HG03342 (cell line): ENCODE measurements around the gene HIPK1.
"Not testable (repeated sequence)": the region's sequence is repeated elsewhere in the genome, so short reads cannot be mapped to it uniquely, and the experiment has no call there.

Experiments used
- ATAC-seq: cut with Tn5 transposase; IDR thresholded peaks from one replicate; pipeline ENCODE4 v1.9.1; 2021; ENCODE audit warnings: mild to moderate bottlenecking, moderate library complexity; ENCODE audit not compliant: unreplicated experiment

HIPK1 gene

DNA sequence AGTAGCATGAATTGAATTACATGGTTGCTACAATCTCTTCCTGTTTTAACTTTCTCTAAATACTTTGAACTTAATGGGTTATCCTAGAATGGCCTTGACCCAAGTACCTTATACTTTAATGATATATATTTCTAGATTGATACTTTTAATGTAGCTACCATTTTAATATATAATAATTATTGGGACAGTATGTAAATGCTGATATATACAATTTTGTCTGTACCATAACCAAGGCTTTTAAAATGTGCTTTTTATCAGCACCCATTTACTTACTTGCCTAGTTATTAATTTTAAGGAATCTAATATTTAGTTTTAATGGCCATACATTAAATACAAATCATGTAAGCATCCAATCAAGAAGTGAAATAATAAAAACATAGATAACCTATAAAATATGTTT, 13.4 kb downstream of the HIPK1 start:
- ATAC-seq, result no peak

DNA sequence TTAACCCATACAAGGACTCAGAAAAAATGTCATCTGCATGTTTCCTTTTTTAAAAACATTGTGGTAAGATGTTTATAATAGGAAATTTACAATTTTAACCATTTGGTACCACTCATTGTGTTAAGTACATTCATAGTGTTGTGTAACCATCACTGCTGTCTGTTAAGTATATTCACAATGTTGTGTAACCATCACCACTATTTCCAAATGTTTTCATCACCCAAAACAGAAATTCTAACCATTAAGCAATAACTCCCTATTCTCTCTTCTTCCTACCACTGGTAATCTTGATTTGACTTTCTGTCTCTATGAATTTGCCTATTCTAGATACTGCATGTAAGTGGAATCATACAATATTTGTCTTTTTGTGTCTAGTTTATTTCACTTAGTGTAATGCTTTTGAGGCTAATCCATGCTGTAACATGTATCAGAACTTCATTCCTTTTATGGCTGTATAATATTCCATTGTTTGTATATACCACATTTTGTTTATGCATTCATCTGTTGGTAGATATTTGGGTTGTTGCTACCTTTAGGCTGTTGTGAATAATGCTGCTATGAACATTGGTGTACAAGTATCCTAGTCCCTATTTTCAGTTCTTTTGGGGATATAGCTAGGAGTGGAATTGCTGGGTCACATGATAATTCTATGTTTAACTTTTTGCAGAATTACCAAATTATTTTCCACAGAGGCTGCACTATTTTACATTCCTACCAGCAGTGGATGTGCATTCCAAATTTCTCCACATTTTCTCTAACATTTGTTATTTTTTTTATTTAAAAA, 14.1 kb downstream of the HIPK1 start:
- ATAC-seq, result no peak

DNA sequence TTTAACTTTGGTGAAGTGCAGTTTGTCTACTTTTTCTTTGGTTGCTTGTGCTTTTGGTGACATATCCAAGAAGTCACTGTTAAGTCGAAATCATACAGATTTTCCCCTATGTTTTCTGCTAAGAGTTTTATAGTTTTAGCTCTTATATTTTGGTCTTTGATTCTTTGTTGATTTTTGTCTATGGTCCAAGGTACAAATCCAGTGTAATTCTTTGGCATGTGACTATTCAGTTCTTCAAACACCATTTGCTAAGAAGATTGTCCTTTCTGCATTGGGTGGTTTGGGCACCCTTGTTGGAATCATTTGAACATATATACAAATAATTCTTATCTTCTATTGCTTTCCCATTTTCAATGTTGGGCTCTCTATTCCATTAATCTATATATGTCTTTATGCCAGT, 16.2 kb downstream of the HIPK1 start:
- ATAC-seq, result no peak

DNA sequence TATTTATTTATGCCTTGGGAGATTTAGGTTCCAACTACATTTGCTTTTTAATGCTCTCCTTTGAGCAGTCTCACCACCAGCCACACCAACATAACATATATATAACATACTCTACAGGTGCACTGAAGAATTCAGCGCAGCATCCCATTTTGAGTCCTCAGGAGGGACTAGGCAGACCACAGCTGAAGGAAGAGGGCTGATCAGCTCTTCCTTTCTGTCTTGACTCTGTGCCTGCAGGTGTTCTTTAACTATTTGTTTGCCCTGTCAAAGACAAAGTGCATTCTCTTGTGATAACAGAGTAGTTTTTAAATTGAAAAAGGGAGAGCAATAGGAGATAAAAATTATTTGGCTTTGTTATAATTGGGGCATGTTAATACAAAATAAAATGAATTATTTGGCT, 17.0 kb downstream of the HIPK1 start:
- no peak for ATAC-seq

DNA sequence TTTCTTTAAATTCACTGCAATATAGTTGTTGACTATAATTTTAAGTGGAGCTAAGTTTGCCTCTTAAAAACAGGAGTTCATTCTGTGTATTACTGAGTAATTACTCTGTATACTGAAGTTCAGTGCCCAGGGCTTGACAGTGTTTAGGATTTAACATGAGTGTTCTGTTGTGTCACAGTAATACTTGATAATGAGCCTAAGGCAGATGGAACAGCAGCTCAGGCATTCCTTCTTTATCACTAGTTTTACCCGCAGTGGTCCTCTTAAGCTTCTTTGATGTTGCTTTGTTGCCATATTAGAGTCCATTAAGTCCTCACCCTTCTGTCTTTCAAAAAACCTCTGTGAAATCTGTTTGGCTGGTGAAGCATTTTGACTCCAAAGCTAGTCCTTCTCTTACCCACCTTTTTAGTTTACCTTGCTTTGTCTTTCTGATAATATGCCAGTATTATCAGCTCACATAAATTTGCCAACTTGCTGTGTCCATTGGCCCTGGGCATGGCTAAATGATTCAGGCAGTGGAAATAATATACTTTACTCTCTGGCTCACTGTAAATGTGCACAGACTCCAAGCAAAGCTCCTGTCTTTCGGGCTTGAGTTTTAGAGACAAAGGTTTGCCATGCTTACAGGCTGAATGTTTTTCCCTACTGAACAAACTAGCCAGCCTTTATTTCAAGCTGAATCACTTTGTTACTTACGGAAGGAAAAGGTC, 17.7 kb downstream of the HIPK1 start:
- ATAC-seq, result no peak

DNA sequence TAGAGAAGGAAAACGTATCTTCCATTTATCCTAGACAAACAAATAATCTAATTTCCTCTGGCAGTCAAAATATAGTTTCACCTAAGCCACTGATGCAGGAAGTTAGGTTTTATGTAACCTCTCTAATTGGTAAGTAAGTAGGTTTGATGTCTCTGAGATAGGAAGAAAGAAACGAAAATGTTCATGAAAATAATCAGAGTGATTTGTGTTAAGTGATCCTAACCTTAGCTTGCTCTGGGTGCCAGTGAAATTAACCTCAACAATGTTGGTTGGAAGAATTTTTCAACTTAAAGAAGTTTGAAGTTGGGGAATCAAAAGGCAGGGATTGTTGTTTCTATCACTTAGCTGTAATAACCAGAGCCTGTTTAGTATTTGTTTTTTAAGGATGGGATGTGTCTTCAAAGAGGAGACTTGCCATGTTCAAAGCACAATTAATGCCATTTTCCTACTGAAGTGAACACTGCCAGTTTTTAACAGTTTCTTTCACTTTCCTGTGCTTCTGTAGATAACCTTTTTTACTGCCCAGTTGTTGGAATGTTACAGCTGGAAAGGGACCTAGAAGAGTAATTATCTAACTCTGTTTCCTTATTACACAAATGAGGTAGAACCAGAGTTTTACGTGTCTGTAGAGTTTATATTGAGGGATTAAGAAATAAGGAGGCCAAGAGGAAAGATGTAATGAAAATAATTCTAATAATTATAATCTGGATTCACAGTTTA, 18.4 kb downstream of the HIPK1 start:
- no peak for ATAC-seq

DNA sequence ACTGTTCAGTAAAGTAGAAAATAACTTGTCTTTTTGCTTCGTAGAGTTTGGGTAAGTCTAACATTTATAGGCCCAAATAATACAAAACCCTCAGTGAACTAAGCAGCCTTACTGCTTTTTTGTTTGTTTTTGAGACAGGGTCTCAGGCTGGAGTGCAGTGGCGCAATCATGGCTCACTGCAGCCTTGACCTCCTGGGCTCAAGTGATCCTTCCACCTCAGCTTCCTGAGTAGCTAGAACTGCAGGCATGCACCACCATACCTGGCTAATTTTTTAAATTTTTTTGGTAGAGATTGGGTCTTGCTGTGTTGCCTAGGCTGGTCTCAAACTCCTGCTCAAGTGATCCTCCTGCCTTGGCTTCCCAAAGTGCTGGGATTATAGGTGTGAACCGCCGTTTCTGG, 19.0 kb downstream of the HIPK1 start:
- ATAC-seq, result not testable (repeated sequence)

DNA sequence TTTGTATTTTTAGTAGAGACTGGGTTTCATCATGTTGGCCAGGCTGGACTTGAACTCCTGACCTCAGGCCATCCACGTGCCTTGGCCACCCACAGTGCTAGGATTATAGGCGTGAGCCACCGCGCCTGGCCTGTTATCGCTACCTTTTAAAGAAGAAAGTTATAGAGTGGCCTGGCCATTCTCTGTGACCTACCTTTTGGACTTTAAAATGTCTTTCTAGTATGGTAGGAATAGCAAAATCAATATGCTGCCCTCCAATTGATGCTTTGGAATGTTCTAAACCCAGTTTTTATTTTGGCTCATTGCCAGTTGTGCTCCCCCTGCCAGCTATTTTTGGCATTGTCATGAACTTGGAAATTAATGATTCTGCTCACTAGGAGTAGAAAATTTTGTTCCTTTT, 19.9 kb downstream of the HIPK1 start:
- ATAC-seq, result no peak

DNA sequence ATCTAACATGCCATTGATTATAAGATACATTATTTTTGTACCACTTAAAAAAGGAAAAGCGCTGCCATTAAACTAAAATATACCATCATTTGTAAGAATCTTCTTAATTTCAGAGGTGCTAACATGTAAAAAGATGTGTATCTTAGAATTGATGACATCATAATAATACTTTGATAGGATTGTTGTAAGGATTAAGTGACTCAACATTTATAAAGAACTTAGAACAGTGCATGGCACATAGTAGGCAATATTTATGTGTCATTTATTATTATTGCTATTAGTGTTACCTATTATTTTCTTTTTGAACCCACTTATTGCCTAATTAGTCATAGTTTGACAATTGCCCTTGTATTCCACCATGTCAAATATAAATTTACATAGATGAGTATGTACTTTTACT, 21.8 kb downstream of the HIPK1 start:
- no peak for ATAC-seq

DNA sequence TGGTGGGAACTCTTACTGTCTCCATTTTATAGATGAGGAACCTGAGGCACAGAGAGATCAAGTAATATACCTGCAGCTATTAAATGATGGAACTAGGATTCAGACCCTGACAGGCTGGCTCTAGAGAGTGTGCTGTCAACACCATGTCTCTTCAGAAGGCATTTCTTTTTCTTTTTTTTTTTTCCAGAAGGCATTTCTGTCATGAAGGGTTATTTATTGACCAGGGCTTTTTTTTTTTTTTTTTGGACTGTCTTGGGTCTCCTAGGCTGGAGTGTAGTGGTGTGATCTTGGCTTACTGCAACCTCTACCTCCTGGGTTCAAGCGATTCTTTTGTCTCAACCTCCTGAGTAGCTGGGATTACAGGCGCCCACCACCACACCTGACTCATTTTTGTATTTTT, 22.6 kb downstream of the HIPK1 start:
- no peak for ATAC-seq

DNA sequence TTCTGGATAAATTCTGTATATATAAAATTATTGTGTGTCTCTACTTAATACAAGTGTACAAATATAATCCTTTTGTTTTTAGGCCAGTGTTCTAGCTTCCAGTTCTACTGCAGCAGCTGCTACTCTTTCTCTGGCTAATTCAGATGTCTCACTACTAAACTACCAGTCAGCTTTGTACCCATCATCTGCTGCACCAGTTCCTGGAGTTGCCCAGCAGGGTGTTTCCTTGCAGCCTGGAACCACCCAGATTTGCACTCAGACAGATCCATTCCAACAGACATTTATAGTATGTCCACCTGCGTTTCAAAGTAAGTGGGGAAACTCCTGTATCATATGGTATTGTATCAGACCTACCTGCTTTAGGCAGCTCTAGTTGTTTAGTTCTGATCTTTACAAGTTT, 28.9 kb downstream of the HIPK1 start:
- no peak for ATAC-seq

DNA sequence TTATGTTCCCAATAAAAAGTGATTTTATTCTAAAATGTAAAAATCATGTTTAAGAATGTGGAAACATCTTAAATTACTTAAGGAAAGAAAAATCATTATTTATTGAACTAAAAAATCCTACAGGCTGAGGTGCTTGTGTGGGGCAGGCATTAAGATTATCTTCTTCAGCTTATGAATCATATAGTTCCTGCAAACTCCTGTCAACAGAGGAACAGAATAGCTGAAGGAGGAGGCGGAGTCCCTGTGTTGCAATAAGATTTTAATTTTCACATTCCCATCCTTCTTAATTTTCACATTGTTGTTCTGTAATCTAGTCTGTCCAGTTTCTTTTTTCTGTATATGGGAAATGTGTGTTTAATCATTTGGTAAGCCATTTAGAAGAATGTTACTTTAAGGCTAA, 29.6 kb downstream of the HIPK1 start:
- ATAC-seq, result no peak

DNA sequence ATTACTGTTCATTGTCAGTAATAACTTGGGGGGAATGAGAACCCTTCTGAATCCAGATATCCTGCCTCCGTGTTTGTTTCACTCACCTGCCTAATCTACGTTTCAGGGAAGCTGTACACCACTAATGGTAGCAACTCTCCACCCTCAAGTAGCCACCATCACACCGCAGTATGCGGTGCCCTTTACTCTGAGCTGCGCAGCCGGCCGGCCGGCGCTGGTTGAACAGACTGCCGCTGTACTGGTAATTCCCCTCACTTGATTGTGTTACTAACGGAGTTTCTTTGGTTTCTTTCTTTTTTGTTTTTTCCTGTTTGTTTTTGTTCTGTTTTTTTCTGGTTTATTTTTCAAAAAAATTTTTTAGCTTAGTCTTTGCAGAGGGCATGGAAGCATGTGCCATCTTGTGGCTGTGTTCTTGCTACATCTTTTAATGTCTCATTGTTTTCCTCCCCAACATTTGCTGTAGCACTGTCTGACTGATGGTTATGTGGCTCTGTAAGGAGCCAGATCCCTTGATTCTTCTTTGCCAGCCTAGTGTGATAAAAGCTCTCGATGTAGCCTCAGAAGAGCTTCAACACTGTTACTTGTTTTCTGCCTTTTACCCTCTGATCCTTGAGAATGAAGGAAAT, 34.3 kb downstream of the HIPK1 start:
- no peak for ATAC-seq

DNA sequence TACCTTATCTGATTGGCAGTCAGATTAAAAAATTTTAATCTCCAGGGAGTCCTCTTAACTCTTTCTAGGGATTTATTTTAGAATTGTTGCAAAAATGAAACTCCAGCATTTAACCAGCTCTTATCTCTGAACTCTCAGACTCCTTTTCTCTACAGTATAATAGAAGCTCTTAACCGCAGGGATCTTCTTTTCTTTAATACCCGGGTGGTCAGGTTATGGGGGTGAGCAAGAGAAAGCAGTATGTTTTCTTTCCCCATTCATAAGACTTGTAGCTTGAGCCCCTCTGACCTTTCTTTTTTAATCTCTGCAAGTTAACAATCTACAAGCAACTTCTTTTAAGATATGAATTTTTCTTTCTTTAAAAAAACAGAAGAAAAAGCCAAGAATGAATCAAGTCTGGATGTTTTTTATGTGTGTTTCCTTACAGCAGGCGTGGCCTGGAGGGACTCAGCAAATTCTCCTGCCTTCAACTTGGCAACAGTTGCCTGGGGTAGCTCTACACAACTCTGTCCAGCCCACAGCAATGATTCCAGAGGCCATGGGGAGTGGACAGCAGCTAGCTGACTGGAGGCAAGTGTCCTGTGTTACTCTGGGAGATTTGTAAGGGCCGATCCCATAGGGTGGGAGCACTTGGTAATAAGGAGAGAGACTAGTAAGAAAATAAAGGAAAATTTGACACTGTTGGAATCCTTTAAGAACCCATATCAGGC, 36.7 kb downstream of the HIPK1 start:
- no peak for ATAC-seq

DNA sequence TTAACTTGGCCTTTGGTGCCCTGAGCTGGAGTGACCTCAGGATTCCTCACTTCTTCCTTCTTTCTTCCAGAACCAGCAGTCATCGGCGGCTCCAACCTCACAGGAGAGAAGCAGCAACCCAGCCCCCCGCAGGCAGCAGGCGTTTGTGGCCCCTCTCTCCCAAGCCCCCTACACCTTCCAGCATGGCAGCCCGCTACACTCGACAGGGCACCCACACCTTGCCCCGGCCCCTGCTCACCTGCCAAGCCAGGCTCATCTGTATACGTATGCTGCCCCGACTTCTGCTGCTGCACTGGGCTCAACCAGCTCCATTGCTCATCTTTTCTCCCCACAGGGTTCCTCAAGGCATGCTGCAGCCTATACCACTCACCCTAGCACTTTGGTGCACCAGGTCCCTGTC, 43.8 kb downstream of the HIPK1 start:
- ATAC-seq, result no peak

DNA sequence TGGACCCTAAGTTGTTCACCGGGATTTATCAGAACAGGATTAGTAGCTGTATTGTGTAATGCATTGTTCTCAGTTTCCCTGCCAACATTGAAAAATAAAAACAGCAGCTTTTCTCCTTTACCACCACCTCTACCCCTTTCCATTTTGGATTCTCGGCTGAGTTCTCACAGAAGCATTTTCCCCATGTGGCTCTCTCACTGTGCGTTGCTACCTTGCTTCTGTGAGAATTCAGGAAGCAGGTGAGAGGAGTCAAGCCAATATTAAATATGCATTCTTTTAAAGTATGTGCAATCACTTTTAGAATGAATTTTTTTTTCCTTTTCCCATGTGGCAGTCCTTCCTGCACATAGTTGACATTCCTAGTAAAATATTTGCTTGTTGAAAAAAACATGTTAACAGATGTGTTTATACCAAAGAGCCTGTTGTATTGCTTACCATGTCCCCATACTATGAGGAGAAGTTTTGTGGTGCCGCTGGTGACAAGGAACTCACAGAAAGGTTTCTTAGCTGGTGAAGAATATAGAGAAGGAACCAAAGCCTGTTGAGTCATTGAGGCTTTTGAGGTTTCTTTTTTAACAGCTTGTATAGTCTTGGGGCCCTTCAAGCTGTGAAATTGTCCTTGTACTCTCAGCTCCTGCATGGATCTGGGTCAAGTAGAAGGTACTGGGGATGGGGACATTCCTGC, 46.2 kb downstream of the HIPK1 start:
- ATAC-seq, result no peak

DNA sequence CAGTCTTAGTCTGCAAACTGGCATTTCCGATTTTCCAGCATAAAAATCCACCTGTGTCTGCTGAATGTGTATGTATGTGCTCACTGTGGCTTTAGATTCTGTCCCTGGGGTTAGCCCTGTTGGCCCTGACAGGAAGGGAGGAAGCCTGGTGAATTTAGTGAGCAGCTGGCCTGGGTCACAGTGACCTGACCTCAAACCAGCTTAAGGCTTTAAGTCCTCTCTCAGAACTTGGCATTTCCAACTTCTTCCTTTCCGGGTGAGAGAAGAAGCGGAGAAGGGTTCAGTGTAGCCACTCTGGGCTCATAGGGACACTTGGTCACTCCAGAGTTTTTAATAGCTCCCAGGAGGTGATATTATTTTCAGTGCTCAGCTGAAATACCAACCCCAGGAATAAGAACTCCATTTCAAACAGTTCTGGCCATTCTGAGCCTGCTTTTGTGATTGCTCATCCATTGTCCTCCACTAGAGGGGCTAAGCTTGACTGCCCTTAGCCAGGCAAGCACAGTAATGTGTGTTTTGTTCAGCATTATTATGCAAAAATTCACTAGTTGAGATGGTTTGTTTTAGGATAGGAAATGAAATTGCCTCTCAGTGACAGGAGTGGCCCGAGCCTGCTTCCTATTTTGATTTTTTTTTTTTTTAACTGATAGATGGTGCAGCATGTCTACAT, 47.6 kb downstream of the HIPK1 start:
- ATAC-seq, result no peak

DNA sequence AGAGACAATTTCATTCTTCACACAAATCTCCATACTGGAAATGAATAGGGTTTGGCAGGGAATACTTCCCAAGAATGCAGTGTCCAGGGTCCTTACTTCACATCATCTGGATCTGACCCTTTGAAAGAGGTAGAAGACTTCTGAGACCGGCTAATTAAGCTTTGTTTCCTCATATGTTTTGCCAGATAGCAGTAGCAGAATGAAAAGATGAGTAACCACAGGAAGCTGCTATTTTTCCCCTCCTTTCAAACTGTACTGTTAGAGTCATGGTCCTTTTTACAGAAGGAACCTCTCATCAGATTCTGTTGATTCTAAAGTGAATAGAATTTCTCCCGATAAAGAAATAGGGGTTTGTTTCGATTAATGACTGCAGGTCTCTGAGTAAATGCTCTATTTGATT, 48.8 kb downstream of the HIPK1 start:
- no peak for ATAC-seq

DNA sequence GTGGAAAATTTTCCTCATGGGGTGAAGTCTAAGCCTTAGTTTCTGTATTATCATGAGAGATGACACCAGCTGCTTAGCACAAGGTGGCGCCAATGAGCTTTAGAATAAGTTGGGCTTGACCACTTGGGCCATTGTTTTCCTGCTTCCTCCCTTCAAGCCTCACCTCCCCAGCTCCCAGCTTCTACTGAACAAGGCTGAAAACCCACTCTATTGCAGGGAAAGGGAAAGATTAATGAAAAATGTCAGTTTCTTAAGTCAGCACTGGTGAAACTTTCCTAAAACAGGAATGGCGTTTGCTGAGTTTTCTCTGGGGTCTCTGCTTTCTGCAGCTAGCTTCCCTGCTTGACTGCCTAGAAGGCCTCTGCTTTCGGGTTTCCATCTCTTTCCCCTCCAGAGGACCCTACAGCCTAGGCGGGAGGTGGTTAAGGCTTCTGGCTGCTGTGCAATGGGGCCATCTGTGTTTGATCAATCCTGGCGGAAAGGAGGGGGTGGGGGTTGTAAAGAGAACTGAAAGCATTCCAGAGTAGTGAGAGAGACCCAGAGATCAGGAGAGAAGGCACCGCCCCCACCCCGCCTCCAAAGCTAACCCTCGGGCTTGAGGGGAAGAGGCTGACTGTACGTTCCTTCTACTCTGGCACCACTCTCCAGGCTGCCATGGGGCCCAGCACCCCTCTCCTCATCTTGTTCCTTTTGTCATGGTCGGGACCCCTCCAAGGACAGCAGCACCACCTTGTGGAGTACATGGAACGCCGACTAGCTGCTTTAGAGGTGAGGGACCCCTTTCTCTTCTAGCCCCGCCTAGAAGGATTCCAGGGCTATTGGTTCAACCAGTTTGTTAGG, 50.0 kb downstream of the HIPK1 start, which contains the start of gene OLFML3:
TSS of gene OLFML3 (plus strand) at position 612 of the 840 bp plus-strand sequence. CDS start at position 655, 43 bp downstream.
- peak; percentile 53 for ATAC-seq
